Uterus (tissue), 4 donors: ENCODE measurements around the gene LYAR. TPM values are rescaled to one million over a fixed set of nuclear protein-coding genes. Genes with fewer than 3 reads are reported as not detected.

Experiments
- DNase-seq, 2 donors: peaks; one replicate each; pipeline ENCODE4 v3.0.0-alpha.2; 2019 to 2020
- H3K27ac ChIP-seq, 2 donors: fragments of 200-600 bp; sonication (generic); 1 replicate in 1 of 2; 2 replicates in 1 of 2; pipeline ENCODE4 v1.5.1; 2016 to 2018
- H3K27me3 ChIP-seq, 2 donors: fragments of 200-600 bp; sonication (generic); one replicate each; pipeline ENCODE4 v1.5.1; 2018 to 2019; ENCODE audit warnings: control low read depth in 1 of 2
- H3K36me3 ChIP-seq, 2 donors: fragments of 200-600 bp; sonication (generic); one replicate each; pipeline ENCODE4 v1.5.1; 2019; ENCODE audit warnings: control low read depth in 1 of 2
- H3K4me1 ChIP-seq, 2 donors: fragments of 200-600 bp; sonication (generic); one replicate each; pipeline ENCODE4 v1.5.1; 2018 to 2019; ENCODE audit warnings: control low read depth in 1 of 2
- H3K4me3 ChIP-seq, 2 donors: fragments of 200-600 bp; sonication (generic); 1 replicate in 1 of 2; 2 replicates in 1 of 2; pipeline ENCODE4 v1.5.1; 2018 to 2019; ENCODE audit warnings: mild to moderate bottlenecking in 1 of 2
- H3K9me3 ChIP-seq, 2 donors: fragments of 200-600 bp; sonication (generic); one replicate each; pipeline ENCODE4 v1.5.1; 2019; ENCODE audit warnings: control low read depth in 1 of 2
- POLR2A ChIP-seq, 2 donors: fragments of 450-650 bp; IDR thresholded peaks; one replicate each; pipeline ENCODE4 v1.6.1; 2016; ENCODE audit warnings: antibody characterized with exemption in 2 of 2, mild to moderate bottlenecking in 1 of 2, moderate library complexity in 1 of 2
- intact Hi-C: fragments of 100-400 bp; cut with DNase I; formaldehyde crosslinking; loops from one replicate; pipeline ENCODE4 v1.15.1; 2023; ENCODE audit warnings: low total_unique reads
- total RNA-seq, 4 donors: library from RNA; depleted of rRNA in 3 of 4; stranded (reverse); fragments of >200 nt in 3 of 4; gene quantifications; one replicate each; pipeline versions ENCODE4 v1.1.0 to v1.2.4, GENCODE V29; 2014 to 2023
- TF ChIP-seq, protein P1 (sequence below), 4 experiments: fragments of 200-600 bp in 2 of 4; fragments of 450-650 bp in 2 of 4; sonication (generic) in 2 of 4; IDR thresholded peaks; one replicate each; pipeline ENCODE4 v1.5.1; 2016 to 2019; ENCODE audit warnings: antibody characterized with exemption in 4 of 4, mild to moderate bottlenecking in 2 of 4, moderate library complexity in 1 of 4
- donor health status: DM: yes; HTN: yes; CAD: no.

The LYAR gene
- total RNA-seq, 4 donors from 2014 or later: 7.1 to 32.5 (median 12.6) TPM

DNA sequence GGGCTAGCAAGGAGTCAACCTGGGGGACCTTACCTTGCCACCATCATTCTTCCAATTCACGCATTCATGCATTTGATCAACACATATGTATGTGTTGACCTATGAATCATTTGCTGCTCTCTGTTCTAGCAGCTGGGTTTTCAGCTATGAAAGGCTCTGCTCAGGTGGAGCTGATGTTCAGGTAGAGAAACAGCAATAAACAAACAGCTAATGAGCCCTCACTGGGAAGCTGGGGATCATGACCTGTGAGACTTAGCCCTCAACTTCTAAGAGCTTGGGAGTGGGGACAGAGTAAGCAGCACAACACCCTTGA, 61.6 kb downstream of the LYAR start:
- intact Hi-C loops: no loop called here
- Histone ChIP-seq H3K27ac (no peak overlapping the region), H3K36me3 (no peaks in the 10 kb centered on the region), H3K4me3 (no peak overlapping the region), H3K4me1 (no peaks in the 10 kb centered on the region), H3K9me3 (no peaks in the 10 kb centered on the region), H3K27me3 (no peaks in the 10 kb centered on the region)
- DNase-seq: no peak
- TF ChIP-seq POLR2A (IDR thresholded peaks at IDR 0.05): no peak

DNA sequence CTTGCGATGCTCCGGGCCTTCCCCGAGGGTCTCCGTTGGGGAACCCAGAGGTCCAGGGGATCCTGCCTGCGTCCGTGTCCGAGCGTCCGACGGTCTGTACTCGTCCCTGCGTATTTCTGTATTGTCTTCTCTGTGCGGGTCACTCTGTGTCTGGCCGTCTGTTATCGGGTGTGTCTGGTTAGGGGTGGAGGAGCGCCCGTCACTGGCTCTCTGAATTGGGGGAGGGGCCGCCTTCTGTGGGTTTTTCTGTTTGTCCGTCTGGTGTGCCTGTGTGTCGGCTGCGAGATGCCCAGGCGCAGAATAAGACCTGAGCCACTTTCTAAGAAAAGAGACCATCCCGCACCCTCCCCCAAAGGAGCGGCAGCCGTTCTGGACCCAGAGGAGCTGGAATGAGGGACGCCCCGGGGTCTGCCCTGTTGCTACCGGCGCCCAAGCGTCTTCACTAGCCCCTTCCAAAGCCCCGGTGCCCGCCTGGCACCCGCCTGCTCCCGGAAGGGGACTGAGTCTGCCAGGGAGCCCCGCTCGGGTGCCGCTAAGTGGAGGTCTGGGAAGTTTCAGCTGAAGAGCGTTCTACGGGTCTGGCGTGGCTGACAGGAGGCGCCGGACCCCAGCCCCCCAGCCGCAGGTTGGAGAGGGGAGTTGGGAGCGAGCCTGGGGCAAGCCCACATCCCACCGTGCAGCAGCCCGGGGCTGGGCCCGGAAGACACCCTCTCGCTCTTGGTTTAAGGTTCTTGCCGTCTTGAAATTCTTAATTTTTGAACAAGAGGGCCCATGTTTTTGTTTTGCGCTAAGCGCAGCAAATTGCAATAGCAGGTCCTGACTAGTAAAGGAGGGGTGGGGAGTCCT, 62.2 kb downstream of the LYAR start:
- H3K27me3 ChIP-seq: no peaks in the 10 kb centered on the region
- no peak for DNase-seq
- intact Hi-C loops: no loop called here
- TF ChIP-seq, protein P1, sequence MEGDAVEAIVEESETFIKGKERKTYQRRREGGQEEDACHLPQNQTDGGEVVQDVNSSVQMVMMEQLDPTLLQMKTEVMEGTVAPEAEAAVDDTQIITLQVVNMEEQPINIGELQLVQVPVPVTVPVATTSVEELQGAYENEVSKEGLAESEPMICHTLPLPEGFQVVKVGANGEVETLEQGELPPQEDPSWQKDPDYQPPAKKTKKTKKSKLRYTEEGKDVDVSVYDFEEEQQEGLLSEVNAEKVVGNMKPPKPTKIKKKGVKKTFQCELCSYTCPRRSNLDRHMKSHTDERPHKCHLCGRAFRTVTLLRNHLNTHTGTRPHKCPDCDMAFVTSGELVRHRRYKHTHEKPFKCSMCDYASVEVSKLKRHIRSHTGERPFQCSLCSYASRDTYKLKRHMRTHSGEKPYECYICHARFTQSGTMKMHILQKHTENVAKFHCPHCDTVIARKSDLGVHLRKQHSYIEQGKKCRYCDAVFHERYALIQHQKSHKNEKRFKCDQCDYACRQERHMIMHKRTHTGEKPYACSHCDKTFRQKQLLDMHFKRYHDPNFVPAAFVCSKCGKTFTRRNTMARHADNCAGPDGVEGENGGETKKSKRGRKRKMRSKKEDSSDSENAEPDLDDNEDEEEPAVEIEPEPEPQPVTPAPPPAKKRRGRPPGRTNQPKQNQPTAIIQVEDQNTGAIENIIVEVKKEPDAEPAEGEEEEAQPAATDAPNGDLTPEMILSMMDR (IDR thresholded peaks at IDR 0.05): no peak
- TF ChIP-seq POLR2A (IDR thresholded peaks at IDR 0.05): no peak
- no peak overlapping the region for H3K27ac ChIP-seq
- no peaks in the 10 kb centered on the region for H3K9me3 ChIP-seq
- no peaks in the 10 kb centered on the region for H3K4me1 ChIP-seq
- no peaks in the 10 kb centered on the region for H3K36me3 ChIP-seq
- no peak overlapping the region for H3K4me3 ChIP-seq

DNA sequence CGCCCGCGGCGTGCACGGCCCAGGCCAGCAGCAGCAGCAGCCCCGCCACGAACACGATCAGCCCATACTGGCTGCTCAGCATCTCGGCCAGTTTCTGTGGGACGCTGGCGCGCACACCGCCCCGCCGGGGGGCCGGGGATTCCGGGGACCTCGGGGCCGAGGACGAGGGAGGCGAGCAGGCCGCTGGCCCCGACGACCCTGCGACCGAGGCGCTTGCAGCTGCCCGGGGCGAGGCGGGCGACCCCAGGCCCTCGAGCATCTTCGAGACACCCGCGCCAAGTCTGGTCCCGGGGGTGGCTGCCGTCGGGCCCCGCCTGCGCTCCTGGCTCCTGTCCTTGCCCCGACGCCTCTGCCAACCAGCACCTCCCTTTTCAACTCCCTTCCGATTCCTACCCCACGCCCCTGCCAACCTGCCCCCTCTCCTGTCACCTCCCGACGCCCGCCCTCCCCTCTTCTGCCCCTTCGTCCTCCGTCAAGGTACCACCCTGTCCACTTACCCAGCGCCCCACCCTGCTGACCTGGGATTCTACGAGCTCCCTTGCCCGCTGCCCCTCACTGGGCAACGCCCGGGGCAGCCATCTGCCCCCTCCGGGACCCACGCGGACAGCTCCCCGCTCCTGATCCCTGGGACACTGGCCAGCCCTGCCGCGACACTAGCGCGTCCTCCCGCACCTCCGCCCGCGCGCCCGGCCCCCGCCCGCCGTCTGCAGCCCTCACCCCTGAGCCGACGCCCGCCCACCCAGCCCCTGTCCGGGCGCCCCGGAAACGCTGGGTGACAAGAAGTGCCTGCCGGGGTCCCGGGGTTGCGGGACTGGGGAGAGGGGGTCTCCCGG, 63.1 kb downstream of the LYAR start, which contains the start of gene OTOP1:
OTOP1 (minus strand) TSS at position 324 of the 833 bp plus-strand sequence; CDS start at position 259, 65 bp downstream.
- no peak within 1 kb of the TSS for H3K27ac ChIP-seq
- H3K4me1 ChIP-seq: no peaks in the 10 kb centered on the region
- no peak for DNase-seq
- no peaks in the 10 kb centered on the region for H3K9me3 ChIP-seq
- TF ChIP-seq POLR2A (IDR thresholded peaks at IDR 0.05): no peak
- TF ChIP-seq, protein P1 (IDR thresholded peaks at IDR 0.05): no peak
- H3K27me3 ChIP-seq: no peaks in the 10 kb centered on the region
- intact Hi-C loops: no loop called here
- no peak within 1 kb of the TSS for H3K4me3 ChIP-seq
- H3K36me3 ChIP-seq: no peaks in the 10 kb centered on the region

DNA sequence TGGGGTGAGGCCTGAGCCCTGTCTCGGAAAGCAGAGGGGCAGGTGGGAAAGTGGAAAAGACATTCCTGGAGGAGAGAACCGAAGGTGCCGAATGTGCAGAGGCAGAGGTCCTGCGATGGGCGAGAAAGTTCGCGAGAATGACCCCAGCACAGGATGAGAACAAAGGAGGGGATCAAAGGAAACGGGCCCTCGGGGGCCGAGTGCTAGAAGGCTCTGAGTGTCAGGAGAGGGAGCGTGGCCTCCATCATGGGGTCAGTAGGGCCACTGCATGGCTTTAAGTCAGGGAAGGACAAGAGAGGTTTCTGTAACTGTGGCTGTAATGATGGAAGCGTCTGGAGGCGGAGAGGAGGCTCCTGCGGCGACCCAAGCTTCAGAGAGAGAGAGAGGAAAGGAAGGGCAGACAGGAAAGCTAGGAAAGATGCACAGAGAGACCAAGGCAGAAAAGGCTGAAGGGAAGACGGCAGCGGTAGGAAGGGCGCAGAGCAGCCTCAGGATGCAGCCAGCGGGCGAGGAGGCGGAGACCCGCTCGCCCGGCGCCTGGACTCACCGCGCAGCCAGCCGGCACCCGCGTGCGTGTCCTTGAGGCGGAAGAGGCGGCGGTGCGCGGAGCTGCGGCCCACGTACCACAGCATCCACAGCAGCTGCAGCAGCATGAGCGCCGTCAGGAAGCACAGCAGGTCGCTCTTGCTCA, 63.9 kb downstream of the LYAR start:
- TF ChIP-seq POLR2A (IDR thresholded peaks at IDR 0.05): no peak
- TF ChIP-seq, protein P1 (IDR thresholded peaks at IDR 0.05): no peak
- no peak for DNase-seq
- H3K27ac ChIP-seq: no peak overlapping the region
- H3K36me3 ChIP-seq: no peaks in the 10 kb centered on the region
- H3K27me3 ChIP-seq: no peaks in the 10 kb centered on the region
- no peaks in the 10 kb centered on the region for H3K9me3 ChIP-seq
- H3K4me1 ChIP-seq: no peaks in the 10 kb centered on the region
- intact Hi-C loops: no loop called here
- H3K4me3 ChIP-seq: no peak overlapping the region

Other genes with a start within 250 kb of the LYAR start
- not detected for gene OTOP1, start 63.2 kb downstream of the LYAR start, total RNA-seq
- gene TMEM128, start 41.9 kb downstream of the LYAR start, total RNA-seq: 10 to 100 TPM in 3 of 4 donors, 1 to 10 TPM in 1; 9.4 to 43.3 (median 33.6) TPM
- gene ZBTB49, start 97 bp upstream of the LYAR start, total RNA-seq: 1 to 10 TPM; 2.8 to 8.5 (median 6.6) TPM
- gene NSG1, start 96.9 kb upstream of the LYAR start, total RNA-seq: 10 to 100 TPM in 1 of 4 donors, 1 to 10 TPM in 2, not detected in 1; 3.6 to 11.2 (median 3.8) TPM